IPS DF 6.9 (cell line): Measurements from ENCODE around the gene LGALS7.
"Not testable (repeated sequence)": the region's sequence is repeated elsewhere in the genome, so short reads cannot be mapped to it uniquely, and the experiment has no call there.

Source experiments
- DNase-seq: peaks from one replicate; pipeline ENCODE4 v3.0.0-alpha.2; 2013; ENCODE audit warnings: low read depth, low spot score
- H3K27ac ChIP-seq: one replicate; pipeline ENCODE4 v1.5.1; 2013; ENCODE audit warnings: low read length, control low read depth
- H3K27me3 ChIP-seq: 2 replicates; pipeline ENCODE4 v1.6.1; 2013; ENCODE audit warnings: mild to moderate bottlenecking, low read length; ENCODE audit not compliant: control insufficient read depth, insufficient read depth
- H3K36me3 ChIP-seq: 2 replicates; pipeline ENCODE4 v1.6.1; 2013; ENCODE audit warnings: low read length; ENCODE audit not compliant: control insufficient read depth, insufficient read depth
- H3K4me1 ChIP-seq: 2 replicates; pipeline ENCODE4 v1.6.1; 2013; ENCODE audit warnings: low read length; ENCODE audit not compliant: control insufficient read depth, insufficient read depth
- H3K4me3 ChIP-seq: 2 replicates; pipeline ENCODE4 v1.5.1; 2013; ENCODE audit warnings: mild to moderate bottlenecking, low read length
- H3K9me3 ChIP-seq: 2 replicates; pipeline ENCODE4 v1.6.1; 2013; ENCODE audit warnings: low read length, inconsistent platforms; ENCODE audit not compliant: control insufficient read depth, insufficient read depth
- WGBS: extraction: QIAGEN DNeasy Blood & Tissue Kit; methylation state at CpG from one replicate; pipeline ENCODE4 v1.1.7; 2013; ENCODE audit warnings: mixed read lengths, missing lambda C conversion rate; ENCODE audit not compliant: insufficient read length, insufficient coverage; 5-methylcytosine and 5-hydroxymethylcytosine counted together

Gene LGALS7

GRCh38 chr19:38771569-38771968, 1.7 kb downstream of the LGALS7 start:
- not testable (repeated sequence) for H3K4me1 ChIP-seq

GRCh38 chr19:38770949-38771275, 2.4 kb downstream of the LGALS7 start:
- not testable (repeated sequence) for H3K9me3 ChIP-seq, H3K27me3 ChIP-seq, DNase-seq, H3K27ac ChIP-seq, H3K36me3 ChIP-seq, H3K4me3 ChIP-seq, H3K4me1 ChIP-seq
- no CpG with 5 or more reads among the region's 22 CpGs for WGBS

More at GRCh38 chr19:38771569-38771968, 1.7 kb downstream of the LGALS7 start:
- H3K4me3 ChIP-seq, DNase-seq, H3K27me3 ChIP-seq, H3K27ac ChIP-seq, H3K36me3 ChIP-seq, H3K9me3 ChIP-seq: not testable (repeated sequence)
- WGBS = no CpG with 5 or more reads among the region's 30 CpGs

- not testable (repeated sequence) for H3K4me3 ChIP-seq, H3K27me3 ChIP-seq, H3K4me1 ChIP-seq, DNase-seq, H3K9me3 ChIP-seq, H3K27ac ChIP-seq, H3K36me3 ChIP-seq
- WGBS = no CpG with 5 or more reads among the region's 58 CpGs
Measured at GRCh38 chr19:38770228-38770948, 2.9 kb downstream of the LGALS7 start.

GRCh38 chr19:38769635-38770211, 3.6 kb downstream of the LGALS7 start:
- Histone ChIP-seq H3K27ac (no peak overlapping the region), H3K27me3 (no peaks in the 10 kb centered on the region), H3K4me3 (no peak overlapping the region; the same call in 1 of the 2 replicates), H3K4me1 (no peaks in the 10 kb centered on the region; the same call in 1 of the 2 replicates), H3K36me3 (no peaks in the 10 kb centered on the region), H3K9me3 (no peaks in the 10 kb centered on the region)
- DNase-seq = peak; percentile 37
- no CpG with 5 or more reads among the region's 42 CpGs for WGBS

- Histone ChIP-seq H3K4me1 (no peaks in the 10 kb centered on the region; the same call in 1 of the 2 replicates), H3K27ac (no peak overlapping the region), H3K4me3 (no peak overlapping the region), H3K27me3 (no peaks in the 10 kb centered on the region), H3K9me3 (no peaks in the 10 kb centered on the region), H3K36me3 (no peaks in the 10 kb centered on the region)
- no CpG with 5 or more reads among the region's 10 CpGs for WGBS
- no peak for DNase-seq
Measured at GRCh38 chr19:38766276-38767047, 6.9 kb downstream of the LGALS7 start.

GRCh38 chr19:38765214-38765613, 8.1 kb downstream of the LGALS7 start:
- H3K4me1 ChIP-seq = no peaks in the 10 kb centered on the region; the same call in 1 of the 2 replicates
- WGBS = no CpG with 5 or more reads among the region's 2 CpGs
- H3K4me3 ChIP-seq = no peak overlapping the region
- H3K36me3 ChIP-seq = no peaks in the 10 kb centered on the region
- no peaks in the 10 kb centered on the region for H3K27me3 ChIP-seq
- H3K27ac ChIP-seq = no peak overlapping the region
- no peaks in the 10 kb centered on the region for H3K9me3 ChIP-seq
- DNase-seq = no peak

GRCh38 chr19:38763795-38764220, 9.5 kb downstream of the LGALS7 start:
- no peaks in the 10 kb centered on the region for H3K4me1 ChIP-seq
- no peak for DNase-seq
- no peak overlapping the region for H3K27ac ChIP-seq
- no peaks in the 10 kb centered on the region for H3K36me3 ChIP-seq
- no CpG with 5 or more reads among the region's 3 CpGs for WGBS
- H3K4me3 ChIP-seq = no peak overlapping the region
- no peaks in the 10 kb centered on the region for H3K27me3 ChIP-seq
- H3K9me3 ChIP-seq = no peaks in the 10 kb centered on the region

- not testable (repeated sequence) for H3K9me3 ChIP-seq, H3K4me3 ChIP-seq, H3K36me3 ChIP-seq, H3K27ac ChIP-seq, H3K4me1 ChIP-seq, DNase-seq, H3K27me3 ChIP-seq
- WGBS = no CpG with 5 or more reads among the region's 9 CpGs
Measured at GRCh38 chr19:38761884-38762389, 11.4 kb downstream of the LGALS7 start.

GRCh38 chr19:38760805-38761517, 12.4 kb downstream of the LGALS7 start:
- not testable (repeated sequence) for H3K36me3 ChIP-seq, H3K4me1 ChIP-seq, H3K27me3 ChIP-seq, H3K9me3 ChIP-seq, DNase-seq, H3K4me3 ChIP-seq, H3K27ac ChIP-seq
- WGBS = no CpG with 5 or more reads among the region's 6 CpGs

- H3K27ac ChIP-seq = no peak overlapping the region
- WGBS = no CpG with 5 or more reads among the region's 10 CpGs
- DNase-seq = no peak
- no peaks in the 10 kb centered on the region for H3K36me3 ChIP-seq
- H3K27me3 ChIP-seq = no peaks in the 10 kb centered on the region
- H3K4me3 ChIP-seq = no peak overlapping the region
- H3K9me3 ChIP-seq = no peaks in the 10 kb centered on the region
- no peaks in the 10 kb centered on the region for H3K4me1 ChIP-seq
Measured at GRCh38 chr19:38759590-38760003, 13.7 kb downstream of the LGALS7 start.
